ENCODE measurements around the gene INSL3.

INSL3 gene

GRCh38 chr19:17775245-17775927 is 45.9 kb downstream of the INSL3 start:
- no peaks in the 10 kb centered on the region for H3K27me3 ChIP-seq
- no peaks in the 10 kb centered on the region for H3K9me3 ChIP-seq
- DNase-seq: peak; percentile 80
- TF ChIP-seq CTCF (IDR thresholded peaks at IDR 0.05; ENCODE audit: low read depth, low read length): peak; percentile 90
- H3K36me3 ChIP-seq: no peaks in the 10 kb centered on the region
- H3K4me1 ChIP-seq: peaks cover 3% of the 10 kb centered on the region; the same call in 1 of the 2 replicates
- no peak overlapping the region for H3K4me3 ChIP-seq (ENCODE audit: low read depth, low read length)

DNA sequence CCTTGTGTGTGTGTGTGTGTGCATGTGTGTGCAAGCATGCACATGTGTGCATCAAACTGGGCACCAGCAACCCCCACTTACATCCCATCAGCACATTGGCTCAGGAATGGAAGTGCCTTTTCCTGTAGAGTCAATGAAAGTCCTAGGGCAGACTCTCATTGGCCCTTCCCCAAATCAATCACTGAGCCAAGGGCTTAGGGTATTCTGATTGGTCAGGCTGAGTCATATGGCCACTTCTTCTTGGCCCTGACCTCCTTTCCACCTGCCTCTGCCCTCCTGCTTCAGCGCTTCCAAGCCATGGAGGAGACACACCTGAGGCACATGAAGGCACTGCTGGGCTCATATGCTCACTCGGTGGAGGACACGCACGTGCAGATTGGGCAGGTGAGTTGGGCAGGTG is 49.1 kb downstream of the INSL3 start:
- peaks cover 3% of the 10 kb centered on the region; the same call in 1 of the 2 replicates for H3K4me1 ChIP-seq
- no peak for TF ChIP-seq CTCF (IDR thresholded peaks at IDR 0.05; ENCODE audit: low read depth, low read length)
- no peaks in the 10 kb centered on the region for H3K27me3 ChIP-seq
- no peak for DNase-seq
- H3K9me3 ChIP-seq: no peaks in the 10 kb centered on the region
- H3K4me3 ChIP-seq (ENCODE audit: low read depth, low read length): no peak overlapping the region
- no peaks in the 10 kb centered on the region for H3K36me3 ChIP-seq

DNA sequence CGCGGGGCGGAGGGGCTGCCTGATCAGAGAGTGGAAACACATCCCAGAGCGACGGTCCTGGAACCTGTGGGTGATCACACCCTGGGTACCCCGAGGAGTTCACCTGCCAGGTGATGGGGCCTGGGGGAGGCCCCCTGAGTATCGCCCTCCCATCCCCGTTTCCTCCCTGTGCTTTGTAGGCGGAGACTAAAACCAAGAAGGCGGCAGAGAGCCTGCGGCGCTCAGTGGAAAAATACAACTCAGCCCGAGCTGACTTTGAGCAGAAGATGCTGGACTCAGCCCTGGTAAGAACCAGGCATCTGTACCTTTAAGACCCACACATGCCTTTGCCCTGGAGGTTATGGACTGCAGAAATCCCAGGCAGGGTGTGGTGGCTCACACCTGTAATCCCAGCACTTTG is 50.7 kb downstream of the INSL3 start:
- DNase-seq: no peak
- TF ChIP-seq CTCF (IDR thresholded peaks at IDR 0.05; ENCODE audit: low read depth, low read length): no peak
- no peaks in the 10 kb centered on the region for H3K36me3 ChIP-seq

GRCh38 chr19:17767559-17767958 is 53.8 kb downstream of the INSL3 start:
- DNase-seq: no peak
- H3K36me3 ChIP-seq: no peaks in the 10 kb centered on the region
- no peaks in the 10 kb centered on the region for H3K27me3 ChIP-seq
- no peak overlapping the region for H3K4me3 ChIP-seq (ENCODE audit: low read depth, low read length)
- H3K4me1 ChIP-seq: no peaks in the 10 kb centered on the region
- H3K9me3 ChIP-seq: no peaks in the 10 kb centered on the region
- no peak for TF ChIP-seq CTCF (IDR thresholded peaks at IDR 0.05; ENCODE audit: low read depth, low read length)

More for the DNA sequence above, 50.7 kb downstream of the INSL3 start:
- Histone ChIP-seq H3K27me3 (no peaks in the 10 kb centered on the region), H3K4me1 (peaks cover 3% of the 10 kb centered on the region; the same call in 1 of the 2 replicates), H3K4me3 (ENCODE audit: low read depth, low read length) (no peak overlapping the region), H3K9me3 (no peaks in the 10 kb centered on the region)

DNA sequence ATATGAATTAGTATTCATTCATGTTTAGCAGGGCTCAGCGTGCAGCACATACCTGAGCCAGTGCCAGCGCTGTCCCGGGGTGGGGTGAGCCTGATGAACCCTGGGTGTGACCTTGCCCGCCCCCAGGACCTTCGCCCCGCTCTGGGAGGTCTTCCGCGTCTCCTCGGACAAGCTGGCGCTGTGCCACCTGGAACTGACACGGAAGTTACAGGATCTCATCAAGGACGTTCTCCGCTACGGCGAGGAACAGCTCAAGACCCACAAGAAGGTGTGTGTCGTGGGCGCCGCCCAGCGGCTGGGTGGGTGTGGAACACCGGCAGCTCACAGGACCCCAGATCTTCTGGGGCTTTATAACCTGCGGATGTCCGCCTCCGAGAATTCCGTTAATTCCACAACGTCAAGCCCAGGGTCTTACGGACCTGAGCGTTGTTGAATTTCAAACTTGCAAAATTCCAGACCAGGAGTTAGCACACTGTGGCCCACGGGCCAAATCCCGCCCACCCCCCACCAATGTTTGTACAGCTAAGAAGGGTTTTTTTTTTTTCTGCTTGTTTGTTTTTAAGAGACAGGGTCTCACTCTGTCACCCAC is 54.7 kb downstream of the INSL3 start:
- DNase-seq: peak; percentile 48
- TF ChIP-seq CTCF (IDR thresholded peaks at IDR 0.05; ENCODE audit: low read depth, low read length): peak; percentile 40; the same call in 1 of the 2 replicates
- no peaks in the 10 kb centered on the region for H3K9me3 ChIP-seq
- H3K4me3 ChIP-seq (ENCODE audit: low read depth, low read length): no peak overlapping the region
- no peaks in the 10 kb centered on the region for H3K27me3 ChIP-seq
- no peaks in the 10 kb centered on the region for H3K4me1 ChIP-seq
- no peaks in the 10 kb centered on the region for H3K36me3 ChIP-seq
